GM23338 (cell line): ENCODE measurements around the gene YIPF6. TPM values are rescaled to one million over a fixed set of nuclear protein-coding genes. Genes with fewer than 3 reads are reported as not detected.

Experiments used
- ATAC-seq: fragments of 200-7000 bp; cut with Tn5 transposase; 3 replicates; pipeline ENCODE4 v1.9.1; 2020
- DNase-seq: peaks from one replicate; pipeline ENCODE4 v3.0.0-alpha.2; 2015; ENCODE audit warnings: low spot score
- H2AFZ ChIP-seq: fragments of 200-600 bp; sonication (generic); 2 replicates; pipeline ENCODE4 v1.8.0; 2016; ENCODE audit warnings: antibody characterized with exemption, mild to moderate bottlenecking, moderate library complexity
- H3F3A ChIP-seq: fragments of 200-600 bp; sonication (generic); replicated peaks from 2 replicates; pipeline ENCODE4 v1.8.0; 2017; ENCODE audit warnings: antibody characterized with exemption, mixed run types, low read depth
- H3K27ac ChIP-seq: fragments of 200-600 bp; sonication (generic); 2 replicates; pipeline ENCODE4 v1.6.1; 2016; ENCODE audit warnings: low read depth
- H3K27me3 ChIP-seq: fragments of 200-600 bp; sonication (generic); 2 replicates; pipeline ENCODE4 v1.8.0; 2016; ENCODE audit warnings: mild to moderate bottlenecking, mixed run types, moderate library complexity; ENCODE audit not compliant: insufficient read depth
- H3K36me3 ChIP-seq: fragments of 200-600 bp; sonication (generic); 2 replicates; pipeline ENCODE4 v1.8.0; 2016; ENCODE audit warnings: mild to moderate bottlenecking; ENCODE audit not compliant: insufficient read depth
- H3K4me1 ChIP-seq: fragments of 200-600 bp; sonication (generic); 2 replicates; pipeline ENCODE4 v1.8.0; 2016; ENCODE audit warnings: mild to moderate bottlenecking, moderate library complexity; ENCODE audit not compliant: insufficient read depth
- H3K4me2 ChIP-seq: fragments of 200-600 bp; sonication (generic); 2 replicates; pipeline ENCODE4 v1.7.1; 2017; ENCODE audit warnings: mixed run types
- H3K4me3 ChIP-seq: fragments of 200-600 bp; sonication (generic); 2 replicates; pipeline ENCODE4 v1.6.1; 2016; ENCODE audit warnings: mixed run types
- H3K79me2 ChIP-seq: fragments of 200-600 bp; sonication (generic); replicated peaks from 2 replicates; pipeline ENCODE4 v1.8.0; 2017; ENCODE audit warnings: mild to moderate bottlenecking; ENCODE audit not compliant: insufficient read depth
- H3K9me2 ChIP-seq: fragments of 200-600 bp; sonication (generic); 2 replicates; pipeline ENCODE4 v1.8.0; 2017; ENCODE audit not compliant: insufficient read depth
- H4K20me1 ChIP-seq: fragments of 200-600 bp; sonication (generic); replicated peaks from 2 replicates; pipeline ENCODE4 v1.8.0; 2017; ENCODE audit warnings: mild to moderate bottlenecking; ENCODE audit not compliant: insufficient read depth
- H3K27ac Mint-ChIP-seq: 2 replicates; pipeline ENCODE4 v1.8.0; 2020; ENCODE audit warnings: inconsistent platforms, mild to moderate bottlenecking, moderate library complexity, mixed read lengths
- H3K27me3 Mint-ChIP-seq: 3 replicates; pipeline ENCODE4 v1.8.0; 2022; ENCODE audit warnings: low read depth, mild to moderate bottlenecking, moderate library complexity, mixed read lengths, inconsistent platforms; ENCODE audit not compliant: insufficient read depth, poor library complexity
- H3K36me3 Mint-ChIP-seq: 3 replicates; pipeline ENCODE4 v1.8.0; 2021; ENCODE audit warnings: low read depth, mild to moderate bottlenecking, inconsistent platforms, moderate library complexity, mixed read lengths
- H3K4me1 Mint-ChIP-seq: 3 replicates; pipeline ENCODE4 v1.8.0; 2020; ENCODE audit warnings: mild to moderate bottlenecking, inconsistent platforms, mixed read lengths
- H3K4me3 Mint-ChIP-seq: 3 replicates; pipeline ENCODE4 v1.8.0; 2021; ENCODE audit warnings: moderate library complexity, mild to moderate bottlenecking, inconsistent platforms, mixed read lengths
- H3K9me3 Mint-ChIP-seq: 3 replicates; pipeline ENCODE4 v1.8.0; 2020; ENCODE audit warnings: moderate library complexity, mild to moderate bottlenecking, inconsistent platforms, mixed read lengths
- CREB1 ChIP-seq: fragments of 250-450 bp; sonication (Bioruptor Pico); IDR thresholded peaks from 2 replicates; pipeline ENCODE4 v1.5.0; 2020; ENCODE audit warnings: low read depth, mild to moderate bottlenecking, moderate library complexity
- EZH2 ChIP-seq: fragments of 200-600 bp; sonication (generic); IDR thresholded peaks from one replicate; pipeline ENCODE4 v1.8.0; 2017; ENCODE audit warnings: antibody characterized with exemption, mild to moderate bottlenecking, low read depth; ENCODE audit not compliant: unreplicated experiment
- JUNB ChIP-seq: IDR thresholded peaks from one replicate; pipeline ENCODE4 v1.6.1; 2016; ENCODE audit warnings: antibody characterized with exemption; ENCODE audit not compliant: unreplicated experiment
- NANOG ChIP-seq: IDR thresholded peaks from 2 replicates; pipeline ENCODE4 v1.6.1; 2016; ENCODE audit warnings: antibody characterized with exemption, borderline replicate concordance
- POLR2AphosphoS5 ChIP-seq: IDR thresholded peaks from 2 replicates; pipeline ENCODE4 v1.6.1; 2016; ENCODE audit warnings: antibody characterized with exemption, low read depth
- REST ChIP-seq: IDR thresholded peaks from one replicate; pipeline ENCODE4 v1.6.1; 2018; ENCODE audit warnings: antibody characterized with exemption; ENCODE audit not compliant: unreplicated experiment
- STAT1 ChIP-seq: IDR thresholded peaks from one replicate; pipeline ENCODE4 v1.6.1; 2016; ENCODE audit warnings: antibody characterized with exemption; ENCODE audit not compliant: unreplicated experiment
- ZNF114 ChIP-seq: fragments of 250-450 bp; sonication (Bioruptor Pico); IDR thresholded peaks from 2 replicates; pipeline ENCODE4 v1.5.0; 2020; ENCODE audit warnings: mild to moderate bottlenecking, moderate library complexity
- ZNF331 ChIP-seq: fragments of 250-450 bp; sonication (Bioruptor Pico); IDR thresholded peaks from 2 replicates; pipeline ENCODE4 v1.5.0; 2020; ENCODE audit warnings: low read depth, mild to moderate bottlenecking, moderate library complexity
- polyA plus RNA-seq: library from polyadenylated mRNA; unstranded; fragments of >200 nt; fragmentation: Nextera tagmentation; extraction: Ambion mirVana; gene quantifications from 2 replicates; pipeline ENCODE4 v1.2.1, GENCODE V29; 2016
- total RNA-seq: library from RNA; depleted of rRNA; stranded (reverse); fragments of >200 nt; shearing (Covaris generic); gene quantifications from 2 replicates; pipeline ENCODE4 v1.2.3, GENCODE V29; 2014
- TF ChIP-seq, protein P1 (sequence below): IDR thresholded peaks from 2 replicates; pipeline ENCODE4 v1.6.1; 2016; ENCODE audit warnings: antibody characterized with exemption
- TF ChIP-seq, protein P2 (sequence below), 2 experiments: fragments of 200-600 bp in 1 of 2; sonication (generic) in 1 of 2; conservative IDR thresholded peaks; 2 replicates each; pipeline versions ENCODE4 v1.5.1 to v1.6.1; 2016 to 2017; ENCODE audit warnings: antibody characterized with exemption in 2 of 2, low read depth in 2 of 2, mild to moderate bottlenecking in 2 of 2, moderate library complexity in 1 of 2

The YIPF6 gene
- total and polyA plus RNA-seq, 2 experiments from 2014 or later, result 37.1 to 40.5 TPM

DNA sequence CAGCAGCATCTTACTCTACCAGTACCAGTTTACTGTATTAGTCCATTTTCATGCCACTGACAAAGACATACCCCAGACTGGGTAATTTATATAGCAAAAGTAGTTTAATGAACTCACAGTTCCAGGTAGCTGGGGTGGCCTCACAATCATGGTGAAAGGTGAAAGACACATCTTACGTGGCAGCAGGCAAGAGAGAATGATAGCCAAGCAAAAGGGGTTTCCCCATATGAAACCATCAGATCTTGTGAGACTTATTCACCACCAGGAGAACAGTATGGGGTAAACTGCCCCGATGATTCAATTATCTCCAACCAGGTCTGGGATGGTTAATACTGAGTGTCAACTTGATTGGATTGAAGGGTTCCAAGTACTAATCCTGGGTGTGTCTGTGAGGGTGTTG is 69.3 kb downstream of the YIPF6 start:
- H3K4me1 Mint-ChIP-seq, result no peaks in the 10 kb centered on the region
- TF ChIP-seq, protein P1, sequence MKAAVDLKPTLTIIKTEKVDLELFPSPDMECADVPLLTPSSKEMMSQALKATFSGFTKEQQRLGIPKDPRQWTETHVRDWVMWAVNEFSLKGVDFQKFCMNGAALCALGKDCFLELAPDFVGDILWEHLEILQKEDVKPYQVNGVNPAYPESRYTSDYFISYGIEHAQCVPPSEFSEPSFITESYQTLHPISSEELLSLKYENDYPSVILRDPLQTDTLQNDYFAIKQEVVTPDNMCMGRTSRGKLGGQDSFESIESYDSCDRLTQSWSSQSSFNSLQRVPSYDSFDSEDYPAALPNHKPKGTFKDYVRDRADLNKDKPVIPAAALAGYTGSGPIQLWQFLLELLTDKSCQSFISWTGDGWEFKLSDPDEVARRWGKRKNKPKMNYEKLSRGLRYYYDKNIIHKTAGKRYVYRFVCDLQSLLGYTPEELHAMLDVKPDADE, result no peak
- no peak for TF ChIP-seq JUNB
- TF ChIP-seq NANOG, result no peak
- no peak for TF ChIP-seq REST
- no peak for TF ChIP-seq STAT1
- no peak for TF ChIP-seq POLR2AphosphoS5
- TF ChIP-seq ZNF331 (CRISPR knock-in tag), result no peak
- TF ChIP-seq, protein P2, sequence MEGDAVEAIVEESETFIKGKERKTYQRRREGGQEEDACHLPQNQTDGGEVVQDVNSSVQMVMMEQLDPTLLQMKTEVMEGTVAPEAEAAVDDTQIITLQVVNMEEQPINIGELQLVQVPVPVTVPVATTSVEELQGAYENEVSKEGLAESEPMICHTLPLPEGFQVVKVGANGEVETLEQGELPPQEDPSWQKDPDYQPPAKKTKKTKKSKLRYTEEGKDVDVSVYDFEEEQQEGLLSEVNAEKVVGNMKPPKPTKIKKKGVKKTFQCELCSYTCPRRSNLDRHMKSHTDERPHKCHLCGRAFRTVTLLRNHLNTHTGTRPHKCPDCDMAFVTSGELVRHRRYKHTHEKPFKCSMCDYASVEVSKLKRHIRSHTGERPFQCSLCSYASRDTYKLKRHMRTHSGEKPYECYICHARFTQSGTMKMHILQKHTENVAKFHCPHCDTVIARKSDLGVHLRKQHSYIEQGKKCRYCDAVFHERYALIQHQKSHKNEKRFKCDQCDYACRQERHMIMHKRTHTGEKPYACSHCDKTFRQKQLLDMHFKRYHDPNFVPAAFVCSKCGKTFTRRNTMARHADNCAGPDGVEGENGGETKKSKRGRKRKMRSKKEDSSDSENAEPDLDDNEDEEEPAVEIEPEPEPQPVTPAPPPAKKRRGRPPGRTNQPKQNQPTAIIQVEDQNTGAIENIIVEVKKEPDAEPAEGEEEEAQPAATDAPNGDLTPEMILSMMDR (conservative IDR thresholded peaks at IDR 0.05; ENCODE audit: low read depth in 2 of 2), result no peak
- no peak overlapping the region for H3K4me3 Mint-ChIP-seq

GRCh38 chrX:68570598-68570997 is 71.7 kb downstream of the YIPF6 start:
- H3F3A ChIP-seq, result no peaks in the 10 kb centered on the region
- no peaks in the 10 kb centered on the region for H3K36me3 Mint-ChIP-seq
- no peaks in the 10 kb centered on the region; the same call in 2 of the 3 replicates for H3K9me3 Mint-ChIP-seq
- TF ChIP-seq CREB1 (CRISPR knock-in tag) (no peak), EZH2 (no peak), REST (no peak), ZNF114 (CRISPR knock-in tag) (no peak), JUNB (no peak), NANOG (no peak), ZNF331 (CRISPR knock-in tag) (no peak)
- TF ChIP-seq, protein P1, result no peak

More for the DNA sequence above, 69.3 kb downstream of the YIPF6 start:
- Histone ChIP-seq H4K20me1 (no peaks in the 10 kb centered on the region), H3K79me2 (no peaks in the 10 kb centered on the region), H3K4me3 (no peak overlapping the region), H3K4me1 (no peaks in the 10 kb centered on the region), H2AFZ (no peak overlapping the region), H3K4me2 (no peak overlapping the region), H3F3A (no peaks in the 10 kb centered on the region), H3K27me3 (no peaks in the 10 kb centered on the region), H3K9me2 (no peaks in the 10 kb centered on the region), H3K27ac (no peak overlapping the region), H3K36me3 (no peaks in the 10 kb centered on the region)
- H3K9me3 Mint-ChIP-seq, result no peaks in the 10 kb centered on the region; the same call in 2 of the 3 replicates
- H3K27me3 Mint-ChIP-seq, result no peaks in the 10 kb centered on the region
- H3K36me3 Mint-ChIP-seq, result no peaks in the 10 kb centered on the region
- no peak for ATAC-seq
- no peak overlapping the region for H3K27ac Mint-ChIP-seq
- DNase-seq, result no peak

More at GRCh38 chrX:68570598-68570997, 71.7 kb downstream of the YIPF6 start:
- H3K4me3 ChIP-seq, result no peak overlapping the region
- ATAC-seq (no peak), DNase-seq (no peak)
- Mint-ChIP-seq H3K27me3 (peaks cover 4% of the 10 kb centered on the region), H3K27ac (no peak overlapping the region), H3K4me1 (no peaks in the 10 kb centered on the region), H3K4me3 (no peak overlapping the region)
- H3K4me2 ChIP-seq, result no peak overlapping the region
- no peaks in the 10 kb centered on the region for H3K4me1 ChIP-seq
- no peak overlapping the region for H3K27ac ChIP-seq
- H3K36me3 ChIP-seq, result no peaks in the 10 kb centered on the region
- no peaks in the 10 kb centered on the region for H4K20me1 ChIP-seq
- no peak overlapping the region for H2AFZ ChIP-seq
- no peaks in the 10 kb centered on the region for H3K9me2 ChIP-seq
- H3K79me2 ChIP-seq, result no peaks in the 10 kb centered on the region
- no peaks in the 10 kb centered on the region for H3K27me3 ChIP-seq
